WTC11 (cell line): ENCODE measurements around the gene ERVW-1. TPM values are rescaled to one million over a fixed set of nuclear protein-coding genes. Genes with fewer than 3 reads are reported as not detected.

ENCODE experiments used
- ATF1 ChIP-seq: sonication (generic); formaldehyde crosslinking; IDR thresholded peaks from 2 replicates; pipeline ENCODE4 v1.8.1; 2023; ENCODE audit warnings: mild to moderate bottlenecking, moderate library complexity, missing genetic modification reagents
- ATF3 ChIP-seq: sonication (generic); formaldehyde crosslinking; conservative IDR thresholded peaks from 2 replicates; pipeline ENCODE4 v1.8.1; 2022; ENCODE audit warnings: mild to moderate bottlenecking, missing genetic modification reagents
- ATF6 ChIP-seq: sonication (generic); formaldehyde crosslinking; IDR thresholded peaks from 2 replicates; pipeline ENCODE4 v1.8.1; 2023; ENCODE audit warnings: mild to moderate bottlenecking, missing genetic modification reagents
- CBFB ChIP-seq: sonication (generic); formaldehyde crosslinking; IDR thresholded peaks from 2 replicates; pipeline ENCODE4 v1.8.1; 2022; ENCODE audit warnings: mild to moderate bottlenecking, low read depth, missing genetic modification reagents
- E2F1 ChIP-seq: sonication (generic); formaldehyde crosslinking; IDR thresholded peaks from 2 replicates; pipeline ENCODE4 v1.8.0; 2022; ENCODE audit warnings: mild to moderate bottlenecking, missing genetic modification reagents
- ETV6 ChIP-seq: sonication (generic); formaldehyde crosslinking; IDR thresholded peaks from 2 replicates; pipeline ENCODE4 v1.8.1; 2022; ENCODE audit warnings: mild to moderate bottlenecking, missing genetic modification reagents
- GRHL2 ChIP-seq: fragments of 250-450 bp; sonication (Bioruptor Pico); IDR thresholded peaks from 2 replicates; pipeline ENCODE4 v1.8.0; 2022; ENCODE audit warnings: mild to moderate bottlenecking, moderate library complexity; ENCODE audit not compliant: insufficient replicate concordance, severe bottlenecking
- JUN ChIP-seq: sonication (generic); formaldehyde crosslinking; IDR thresholded peaks from 2 replicates; pipeline ENCODE4 v1.8.0; 2023; ENCODE audit warnings: mild to moderate bottlenecking, missing genetic modification reagents
- KAT7 ChIP-seq: sonication (generic); formaldehyde crosslinking; IDR thresholded peaks from 2 replicates; pipeline ENCODE4 v1.8.1; 2023; ENCODE audit warnings: missing genetic modification reagents, mild to moderate bottlenecking, borderline replicate concordance
- NFATC4 ChIP-seq: fragments of 250-450 bp; sonication (Bioruptor Pico); IDR thresholded peaks from 2 replicates; pipeline ENCODE4 v1.9.0; 2021; ENCODE audit warnings: mild to moderate bottlenecking
- NFYB ChIP-seq: sonication (generic); formaldehyde crosslinking; conservative IDR thresholded peaks from 2 replicates; pipeline ENCODE4 v1.8.0; 2022; ENCODE audit warnings: low read depth, missing genetic modification reagents
- PRDM15 ChIP-seq: sonication (generic); formaldehyde crosslinking; IDR thresholded peaks from 2 replicates; pipeline ENCODE4 v1.8.0; 2022; ENCODE audit warnings: missing genetic modification reagents
- PREB ChIP-seq: sonication (generic); formaldehyde crosslinking; IDR thresholded peaks from 2 replicates; pipeline ENCODE4 v1.8.1; 2022; ENCODE audit warnings: mild to moderate bottlenecking, missing genetic modification reagents, moderate library complexity, borderline replicate concordance
- RELA ChIP-seq: sonication (generic); formaldehyde crosslinking; IDR thresholded peaks from 2 replicates; pipeline ENCODE4 v1.8.1; 2022; ENCODE audit warnings: missing genetic modification reagents, mild to moderate bottlenecking, borderline replicate concordance
- SOX15 ChIP-seq: fragments of 250-450 bp; sonication (Bioruptor Pico); IDR thresholded peaks from 2 replicates; pipeline ENCODE4 v1.9.0; 2021; ENCODE audit warnings: mild to moderate bottlenecking
- SP1 ChIP-seq: sonication (generic); formaldehyde crosslinking; conservative IDR thresholded peaks from 2 replicates; pipeline ENCODE4 v1.8.1; 2022; ENCODE audit warnings: missing genetic modification reagents
- TCF7 ChIP-seq: sonication (generic); formaldehyde crosslinking; IDR thresholded peaks from 2 replicates; pipeline ENCODE4 v1.8.0; 2022; ENCODE audit warnings: mild to moderate bottlenecking, low read depth, missing genetic modification reagents, moderate library complexity
- TEAD4 ChIP-seq: sonication (generic); formaldehyde crosslinking; IDR thresholded peaks from 2 replicates; pipeline ENCODE4 v1.8.0; 2022; ENCODE audit warnings: mild to moderate bottlenecking, missing genetic modification reagents
- USF2 ChIP-seq: sonication (generic); formaldehyde crosslinking; IDR thresholded peaks from 2 replicates; pipeline ENCODE4 v1.8.1; 2023; ENCODE audit warnings: mild to moderate bottlenecking, missing genetic modification reagents, moderate library complexity
- ZNF219 ChIP-seq: sonication (generic); formaldehyde crosslinking; IDR thresholded peaks from 2 replicates; pipeline ENCODE4 v1.8.0; 2023; ENCODE audit warnings: missing genetic modification reagents, mild to moderate bottlenecking, borderline replicate concordance
- ZNF232 ChIP-seq: sonication (generic); formaldehyde crosslinking; IDR thresholded peaks from 2 replicates; pipeline ENCODE4 v1.8.0; 2022; ENCODE audit warnings: mild to moderate bottlenecking, missing genetic modification reagents
- ZNF263 ChIP-seq: sonication (generic); formaldehyde crosslinking; IDR thresholded peaks from 2 replicates; pipeline ENCODE4 v1.8.1; 2022; ENCODE audit warnings: low read depth, mild to moderate bottlenecking, moderate library complexity, missing genetic modification reagents
- ZNF281 ChIP-seq: sonication (generic); formaldehyde crosslinking; IDR thresholded peaks from 2 replicates; pipeline ENCODE4 v1.8.0; 2023; ENCODE audit warnings: mild to moderate bottlenecking, missing genetic modification reagents
- ZNF396 ChIP-seq: fragments of 250-450 bp; sonication (Bioruptor Pico); IDR thresholded peaks from 2 replicates; pipeline ENCODE4 v1.8.0; 2021; ENCODE audit warnings: mild to moderate bottlenecking, moderate library complexity, borderline replicate concordance
- ZNF416 ChIP-seq: fragments of 250-450 bp; sonication (Bioruptor Pico); IDR thresholded peaks from 2 replicates; pipeline ENCODE4 v1.9.0; 2021; ENCODE audit warnings: mild to moderate bottlenecking, inconsistent platforms
- ZNF671 ChIP-seq: fragments of 250-450 bp; sonication (Bioruptor Pico); IDR thresholded peaks from 2 replicates; pipeline ENCODE4 v1.8.0; 2021; ENCODE audit warnings: mild to moderate bottlenecking
- total RNA-seq: library from RNA; stranded (reverse); gene quantifications from 3 replicates; pipeline ENCODE4 v1.2.3, GENCODE V29; 2021

The ERVW-1 gene
- total RNA-seq, 1 experiment from 2014 or later, result 0.07 TPM

GRCh38 chr7:92447345-92448204 lies 30.2 kb downstream of the ERVW-1 start, which contains the start of gene GATAD1 (continued):
- peak; percentile 44; the same call in 1 of the 2 replicates for TF ChIP-seq ATF1 (CRISPR knock-in tag)
- 0 out of 2 replicates have a peak, but pooled peaks have one; percentile 37 for TF ChIP-seq NFATC4 (CRISPR knock-in tag)
- no peak for TF ChIP-seq ZNF281 (CRISPR knock-in tag)
- TF ChIP-seq ZNF263, result no peak; the same call in 1 of the 2 replicates
- peak; percentile 63; the same call in 1 of the 2 replicates for TF ChIP-seq KAT7
- TF ChIP-seq E2F1 (CRISPR knock-in tag), result no peak
- TF ChIP-seq SP1, result no peak; the same call in 1 of the 2 replicates
- TF ChIP-seq PREB (CRISPR knock-in tag), result no peak; the same call in 1 of the 2 replicates
- no peak; the same call in 1 of the 2 replicates for TF ChIP-seq ZNF671 (CRISPR knock-in tag)
- no peak for TF ChIP-seq ZNF416 (CRISPR knock-in tag)
- TF ChIP-seq ZNF232 (CRISPR knock-in tag), result no peak
- TF ChIP-seq PRDM15 (CRISPR knock-in tag), result no peak
- TF ChIP-seq ATF6, result no peak
- TF ChIP-seq SOX15 (CRISPR knock-in tag), result no peak
- no peak for TF ChIP-seq ZNF396 (CRISPR knock-in tag)
- TF ChIP-seq ATF3, result no peak
- TF ChIP-seq ZNF219, result no peak
- peak; percentile 83 for TF ChIP-seq ETV6 (CRISPR knock-in tag)
- peak; percentile 88 for TF ChIP-seq USF2 (CRISPR knock-in tag)
- TF ChIP-seq TEAD4 (CRISPR knock-in tag), result 0 out of 2 replicates have a peak, but pooled peaks have one; percentile 16
- no peak; the same call in 1 of the 2 replicates for TF ChIP-seq JUN (CRISPR knock-in tag)
- TF ChIP-seq TCF7, result no peak
- no peak for TF ChIP-seq GRHL2
- no peak for TF ChIP-seq CBFB
- no peak for TF ChIP-seq NFYB (CRISPR knock-in tag)
- TF ChIP-seq RELA (CRISPR knock-in tag), result peak; percentile 55; the same call in 1 of the 2 replicates
